Chondrocyte (in vitro differentiated cells): ENCODE data around the gene AMPD2. TPM values are rescaled to one million over a fixed set of nuclear protein-coding genes. Genes with fewer than 3 reads are reported as not detected.

Experiments
- DNase-seq: peaks from one replicate; pipeline ENCODE4 v3.0.0; 2021; ENCODE audit warnings: mixed read lengths, low spot score
- H3K27ac Mint-ChIP-seq: one replicate; pipeline ENCODE4 v1.8.0; 2021; ENCODE audit warnings: mild to moderate bottlenecking, moderate library complexity, mixed read lengths; ENCODE audit not compliant: unreplicated experiment
- H3K27me3 Mint-ChIP-seq: 2 replicates; pipeline ENCODE4 v1.8.0; 2021; ENCODE audit warnings: low read depth, mixed read lengths
- H3K36me3 Mint-ChIP-seq: 2 replicates; pipeline ENCODE4 v1.8.0; 2021; ENCODE audit warnings: low read depth, mixed read lengths
- H3K4me1 Mint-ChIP-seq: 2 replicates; pipeline ENCODE4 v1.8.0; 2021; ENCODE audit warnings: low read depth, mild to moderate bottlenecking, mixed read lengths
- H3K4me3 Mint-ChIP-seq: one replicate; pipeline ENCODE4 v1.8.0; 2021; ENCODE audit warnings: mild to moderate bottlenecking, moderate library complexity, mixed read lengths; ENCODE audit not compliant: unreplicated experiment
- H3K9me3 Mint-ChIP-seq: 2 replicates; pipeline ENCODE4 v1.8.0; 2021; ENCODE audit warnings: low read depth, mixed read lengths
- total RNA-seq: library from RNA; stranded (reverse); gene quantifications from 3 replicates; pipeline ENCODE4 v1.2.1, GENCODE V29; 2021
- TF ChIP-seq, protein P1 (sequence below): fragments of 200-600 bp; sonication (generic); IDR thresholded peaks from 2 replicates; pipeline ENCODE4 v1.5.0; 2021; ENCODE audit warnings: antibody characterized with exemption, mild to moderate bottlenecking, moderate library complexity

The AMPD2 gene
- total RNA-seq, 1 donor from 2014 or later, result 74.2 TPM

DNA sequence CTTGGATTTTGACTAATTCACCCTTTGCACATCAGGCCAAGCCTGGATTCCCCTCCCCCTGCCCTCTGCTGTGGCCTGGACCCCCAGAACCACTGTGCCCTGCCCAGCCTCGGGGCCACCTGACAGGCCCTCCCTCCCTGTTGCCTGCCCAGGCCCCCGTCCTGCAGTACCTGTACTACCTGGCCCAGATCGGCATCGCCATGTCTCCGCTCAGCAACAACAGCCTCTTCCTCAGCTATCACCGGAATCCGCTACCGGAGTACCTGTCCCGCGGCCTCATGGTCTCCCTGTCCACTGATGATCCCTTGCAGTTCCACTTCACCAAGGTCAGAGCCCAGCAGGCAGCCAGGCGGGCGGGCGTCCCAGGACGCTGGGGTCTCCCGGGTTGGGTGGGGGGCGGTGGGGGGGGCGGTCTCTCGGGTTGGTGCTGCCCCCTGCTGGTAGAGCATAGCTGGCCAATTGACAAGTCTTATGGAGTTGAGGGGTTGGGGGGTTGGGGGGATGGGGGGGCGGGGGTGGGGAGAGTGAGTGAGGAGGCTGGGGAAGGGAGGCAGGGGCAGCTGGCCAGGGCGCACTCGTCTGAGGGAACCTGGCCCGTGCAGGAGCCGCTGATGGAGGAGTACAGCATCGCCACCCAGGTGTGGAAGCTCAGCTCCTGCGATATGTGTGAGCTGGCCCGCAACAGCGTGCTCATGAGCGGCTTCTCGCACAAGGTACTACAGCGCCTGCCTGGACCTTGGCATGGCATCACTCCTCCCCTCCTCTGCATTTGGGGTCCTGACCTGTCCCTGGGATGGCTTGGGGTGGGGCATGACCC is 10.7 kb downstream of the AMPD2 start:
- TF ChIP-seq, protein P1, sequence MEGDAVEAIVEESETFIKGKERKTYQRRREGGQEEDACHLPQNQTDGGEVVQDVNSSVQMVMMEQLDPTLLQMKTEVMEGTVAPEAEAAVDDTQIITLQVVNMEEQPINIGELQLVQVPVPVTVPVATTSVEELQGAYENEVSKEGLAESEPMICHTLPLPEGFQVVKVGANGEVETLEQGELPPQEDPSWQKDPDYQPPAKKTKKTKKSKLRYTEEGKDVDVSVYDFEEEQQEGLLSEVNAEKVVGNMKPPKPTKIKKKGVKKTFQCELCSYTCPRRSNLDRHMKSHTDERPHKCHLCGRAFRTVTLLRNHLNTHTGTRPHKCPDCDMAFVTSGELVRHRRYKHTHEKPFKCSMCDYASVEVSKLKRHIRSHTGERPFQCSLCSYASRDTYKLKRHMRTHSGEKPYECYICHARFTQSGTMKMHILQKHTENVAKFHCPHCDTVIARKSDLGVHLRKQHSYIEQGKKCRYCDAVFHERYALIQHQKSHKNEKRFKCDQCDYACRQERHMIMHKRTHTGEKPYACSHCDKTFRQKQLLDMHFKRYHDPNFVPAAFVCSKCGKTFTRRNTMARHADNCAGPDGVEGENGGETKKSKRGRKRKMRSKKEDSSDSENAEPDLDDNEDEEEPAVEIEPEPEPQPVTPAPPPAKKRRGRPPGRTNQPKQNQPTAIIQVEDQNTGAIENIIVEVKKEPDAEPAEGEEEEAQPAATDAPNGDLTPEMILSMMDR, result peak; percentile 75
- H3K27ac Mint-ChIP-seq, result no peak overlapping the region

DNA sequence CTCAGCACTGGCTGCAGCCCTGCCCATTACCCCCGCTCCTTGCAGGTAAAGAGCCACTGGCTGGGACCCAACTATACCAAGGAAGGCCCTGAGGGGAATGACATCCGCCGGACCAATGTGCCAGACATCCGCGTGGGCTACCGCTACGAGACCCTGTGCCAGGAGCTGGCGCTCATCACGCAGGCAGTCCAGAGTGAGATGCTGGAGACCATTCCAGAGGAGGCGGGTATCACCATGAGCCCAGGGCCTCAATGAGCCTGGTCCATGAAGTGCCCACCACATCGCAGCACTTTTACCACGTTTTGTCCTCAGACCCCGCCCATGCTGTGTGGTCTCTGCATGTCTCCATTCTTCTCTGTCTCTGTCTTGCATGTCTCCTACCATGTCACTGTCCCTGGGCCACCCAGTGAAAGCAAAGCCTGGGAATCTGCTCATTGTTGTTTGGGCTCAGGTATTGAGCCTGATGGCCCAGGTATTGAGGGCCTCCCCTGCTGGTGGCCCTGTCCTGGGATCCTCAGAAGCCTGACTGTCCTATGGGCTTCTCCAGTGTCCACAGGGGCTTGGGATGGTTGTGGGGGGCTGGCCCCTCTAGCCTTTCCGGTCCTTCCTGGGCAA is 11.4 kb downstream of the AMPD2 start:
- H3K9me3 Mint-ChIP-seq, result no peaks in the 10 kb centered on the region

More for the DNA sequence above, 10.7 kb downstream of the AMPD2 start:
- peaks cover 2% of the 10 kb centered on the region for H3K4me1 Mint-ChIP-seq
- H3K4me3 Mint-ChIP-seq, result no peak overlapping the region
- no peaks in the 10 kb centered on the region for H3K9me3 Mint-ChIP-seq
- peaks cover 35% of the 10 kb centered on the region for H3K36me3 Mint-ChIP-seq
- H3K27me3 Mint-ChIP-seq, result no peaks in the 10 kb centered on the region
- DNase-seq, result no peak

DNA sequence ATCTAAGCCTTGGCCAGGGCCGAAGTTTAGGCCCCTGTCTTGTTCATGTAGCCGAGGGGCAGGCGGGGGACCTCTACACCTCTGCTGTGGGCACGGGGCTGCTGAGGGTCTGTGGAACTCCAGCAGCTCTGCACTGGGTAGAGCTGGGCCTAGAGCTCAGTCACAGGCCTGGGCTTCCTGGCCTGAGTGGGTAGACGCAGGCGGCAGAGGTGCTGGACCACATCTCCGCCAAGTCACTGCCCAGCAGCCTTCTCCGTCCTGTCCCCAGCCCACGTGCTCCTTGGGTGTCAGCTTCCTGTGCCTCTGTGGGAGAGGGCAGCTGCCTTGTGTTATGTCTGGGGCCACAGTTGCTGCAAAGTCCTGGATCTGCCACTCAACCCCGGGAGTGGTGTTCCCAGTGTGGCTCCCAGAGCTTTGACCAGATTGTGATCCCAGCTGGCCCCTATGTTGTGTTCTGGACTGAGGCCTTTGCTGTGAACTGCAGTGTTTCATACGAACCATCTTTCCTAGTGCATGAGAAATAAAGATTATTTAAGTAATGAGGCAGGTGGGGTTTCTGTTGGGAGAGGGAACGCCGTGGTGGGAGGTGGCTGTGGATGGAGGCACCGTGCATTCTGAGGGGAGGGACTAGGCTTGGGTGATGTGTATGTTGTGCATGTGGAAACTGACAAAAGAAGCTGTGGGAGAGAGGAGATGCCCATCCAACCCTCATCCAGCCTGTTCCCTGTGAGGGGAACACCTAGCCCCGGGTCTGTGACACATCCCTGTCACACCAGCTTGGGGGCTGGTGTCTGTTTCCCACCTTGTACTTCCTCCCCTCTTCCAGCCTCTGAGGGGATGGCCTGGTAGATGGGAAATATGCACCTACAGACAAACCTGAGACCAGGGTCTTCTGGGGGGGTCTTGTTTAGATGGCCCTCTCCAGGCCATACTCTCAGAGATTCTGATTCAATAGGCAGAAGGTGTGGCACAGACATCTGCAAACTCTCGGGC is 12.2 kb downstream of the AMPD2 start:
- DNase-seq, result no peak
- TF ChIP-seq, protein P1, result no peak
- H3K27me3 Mint-ChIP-seq, result no peaks in the 10 kb centered on the region
- H3K4me3 Mint-ChIP-seq, result no peak overlapping the region
- H3K27ac Mint-ChIP-seq, result no peak overlapping the region
- no peaks in the 10 kb centered on the region for H3K9me3 Mint-ChIP-seq
- H3K4me1 Mint-ChIP-seq, result peaks cover 6% of the 10 kb centered on the region
- H3K36me3 Mint-ChIP-seq, result peaks cover 28% of the 10 kb centered on the region

More for the DNA sequence above, 11.4 kb downstream of the AMPD2 start:
- TF ChIP-seq, protein P1, result no peak
- Mint-ChIP-seq H3K27me3 (no peaks in the 10 kb centered on the region), H3K27ac (no peak overlapping the region), H3K4me1 (peaks cover 1% of the 10 kb centered on the region), H3K4me3 (no peak overlapping the region), H3K36me3 (peaks cover 34% of the 10 kb centered on the region)
- no peak for DNase-seq

DNA sequence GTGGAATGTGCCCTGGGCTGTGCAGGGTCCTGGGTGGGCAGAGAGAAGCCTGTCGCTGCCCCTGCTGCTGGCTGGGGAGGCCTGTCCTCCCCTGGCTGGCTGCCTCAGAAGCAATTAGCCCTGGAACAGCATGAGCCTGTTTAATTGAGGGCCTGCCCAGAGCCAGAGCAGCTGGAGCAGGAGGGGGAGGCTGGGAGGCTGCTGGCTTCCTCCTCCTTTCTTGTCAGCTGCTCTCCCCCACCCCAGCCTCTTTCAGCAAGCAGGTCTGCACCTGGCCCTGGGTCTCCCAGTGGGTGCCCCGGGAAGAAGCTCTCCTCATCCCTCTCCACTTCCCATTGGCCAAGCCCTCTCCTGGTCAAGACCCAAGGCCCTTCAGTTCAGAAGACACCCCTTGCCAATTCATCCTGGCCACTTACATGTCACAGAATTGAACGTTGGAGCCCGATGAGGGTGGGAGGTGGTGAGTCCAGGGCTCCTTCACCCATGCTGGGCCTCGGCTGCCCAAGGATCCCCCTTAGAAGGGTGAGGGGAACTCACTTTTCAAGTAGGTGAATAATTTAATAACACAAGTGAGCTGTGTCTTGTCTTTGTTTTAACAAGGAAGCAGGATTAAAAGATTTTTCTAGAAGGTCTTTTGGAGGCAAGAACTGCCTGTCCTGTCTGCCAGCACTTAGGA is 13.2 kb downstream of the AMPD2 start:
- DNase-seq, result no peak
- Mint-ChIP-seq H3K36me3 (peaks cover 23% of the 10 kb centered on the region), H3K27me3 (no peaks in the 10 kb centered on the region), H3K4me3 (no peak overlapping the region), H3K27ac (no peak overlapping the region), H3K4me1 (peaks cover 6% of the 10 kb centered on the region), H3K9me3 (no peaks in the 10 kb centered on the region)
- TF ChIP-seq, protein P1, result no peak
